Measurements from ENCODE around the gene TUBG1.

The TUBG1 gene

GRCh38 chr17:42609182-42609813 lies at the start of gene TUBG1, which contains the start of gene RETREG3:
Gene TUBG1, plus strand, starts transcription at chr17:42609683. Its CDS starts 55 bp downstream, at chr17:42609738.
Gene RETREG3, minus strand, starts transcription at chr17:42609374. Its CDS starts 50 bp downstream, at chr17:42609324.
- Mint-ChIP-seq H3K9me3 (no peaks in the 10 kb centered on the region), H3K4me3 (peak within 1 kb of the TSS; percentile 98 to 99), H3K4me1 (peaks cover 19 to 49% of the 10 kb centered on the region in 2 donors), H3K36me3 (peaks cover 27 to 38% of the 10 kb centered on the region in 2 donors), H3K27me3 (no peaks in the 10 kb centered on the region), H3K27ac (peak within 1 kb of the TSS; percentile 96)
- peak; percentile 99 for DNase-seq
- ATAC-seq (replicated peaks): peak; percentile 87 to 93

DNA sequence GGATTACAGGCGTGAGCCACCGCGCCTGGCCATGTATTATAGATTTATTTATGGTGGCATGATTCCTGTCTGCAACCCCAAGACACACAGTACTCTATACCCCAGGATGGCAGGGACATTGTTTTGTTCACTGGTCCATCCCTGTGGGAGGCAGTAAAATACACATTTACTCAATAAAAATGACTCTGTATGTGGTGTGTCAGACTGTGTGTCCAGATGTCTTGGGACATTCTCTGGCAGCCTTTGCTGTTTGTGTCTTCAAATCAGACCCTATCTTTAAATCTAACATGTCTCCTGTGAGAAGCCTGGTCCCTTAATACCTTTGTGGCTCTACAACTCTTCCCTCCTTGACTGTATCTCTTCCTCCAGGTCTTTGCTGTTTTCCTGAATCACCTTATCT lies 49.2 kb upstream of the TUBG1 start:
- H3K9me3 Mint-ChIP-seq: peaks cover 0 to 1% of the 10 kb centered on the region in 2 donors
- no peak for ATAC-seq (replicated peaks)
- H3K4me1 Mint-ChIP-seq: peaks cover 32 to 40% of the 10 kb centered on the region in 2 donors
- no peak for DNase-seq
- H3K27ac Mint-ChIP-seq: no peak overlapping the region
- peak overlapping the region in 1 of 2 donors; percentile 56 for H3K4me3 Mint-ChIP-seq
- no peaks in the 10 kb centered on the region for H3K27me3 Mint-ChIP-seq
- H3K36me3 Mint-ChIP-seq: peaks cover 22 to 32% of the 10 kb centered on the region in 2 donors

GRCh38 chr17:42561897-42562387 lies 47.5 kb upstream of the TUBG1 start, which contains the start of gene COASY:
Gene COASY, plus strand, starts transcription at chr17:42562148. Its CDS starts 475 bp downstream, at chr17:42562623.
- peak within 1 kb of the TSS; percentile 95 for H3K27ac Mint-ChIP-seq
- peak within 1 kb of the TSS; percentile 92 to 99 for H3K4me3 Mint-ChIP-seq
- H3K9me3 Mint-ChIP-seq: peaks cover 0 to 1% of the 10 kb centered on the region in 2 donors
- DNase-seq (peak; percentile 91), ATAC-seq (replicated peaks) (peak; percentile 78 to 81)
- H3K4me1 Mint-ChIP-seq: peaks cover 29 to 50% of the 10 kb centered on the region in 2 donors
- H3K36me3 Mint-ChIP-seq: peaks cover 27 to 37% of the 10 kb centered on the region in 2 donors
- H3K27me3 Mint-ChIP-seq: no peaks in the 10 kb centered on the region

DNA sequence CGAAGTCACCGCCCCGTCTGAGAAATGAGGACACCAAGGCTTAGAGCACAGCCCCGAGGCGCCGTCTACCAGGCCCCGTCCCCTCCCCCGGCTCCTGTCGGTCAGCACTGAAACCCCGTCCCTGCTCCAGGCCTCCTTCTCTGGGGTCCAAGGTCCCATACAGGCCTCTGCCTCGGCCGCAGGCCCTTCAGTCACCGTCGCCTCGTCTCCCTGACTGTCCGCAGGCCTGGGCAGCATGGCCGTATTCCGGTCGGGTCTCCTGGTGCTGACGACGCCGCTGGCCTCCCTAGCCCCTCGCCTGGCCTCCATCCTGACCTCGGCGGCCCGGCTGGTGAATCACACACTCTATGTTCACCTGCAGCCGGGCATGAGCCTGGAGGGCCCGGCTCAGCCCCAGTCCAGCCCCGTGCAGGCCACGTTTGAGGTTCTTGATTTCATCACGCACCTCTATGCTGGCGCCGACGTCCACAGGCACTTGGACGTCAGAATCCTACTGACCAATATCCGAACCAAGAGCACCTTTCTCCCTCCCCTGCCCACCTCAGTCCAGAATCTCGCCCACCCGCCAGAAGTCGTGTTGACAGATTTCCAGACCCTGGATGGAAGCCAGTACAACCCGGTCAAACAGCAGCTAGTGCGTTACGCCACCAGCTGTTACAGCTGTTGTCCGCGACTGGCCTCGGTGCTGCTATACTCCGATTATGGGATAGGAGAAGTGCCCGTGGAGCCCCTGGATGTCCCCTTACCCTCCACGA lies 46.9 kb upstream of the TUBG1 start:
- peaks cover 29 to 51% of the 10 kb centered on the region in 2 donors for H3K4me1 Mint-ChIP-seq
- DNase-seq (no peak), ATAC-seq (replicated peaks) (peak; percentile 6 to 17)
- H3K27ac Mint-ChIP-seq: peak overlapping the region; percentile 95
- H3K27me3 Mint-ChIP-seq: no peaks in the 10 kb centered on the region
- peak overlapping the region; percentile 92 to 99 for H3K4me3 Mint-ChIP-seq
- H3K9me3 Mint-ChIP-seq: peaks cover 0 to 1% of the 10 kb centered on the region in 2 donors
- H3K36me3 Mint-ChIP-seq: peaks cover 29 to 36% of the 10 kb centered on the region in 2 donors

DNA sequence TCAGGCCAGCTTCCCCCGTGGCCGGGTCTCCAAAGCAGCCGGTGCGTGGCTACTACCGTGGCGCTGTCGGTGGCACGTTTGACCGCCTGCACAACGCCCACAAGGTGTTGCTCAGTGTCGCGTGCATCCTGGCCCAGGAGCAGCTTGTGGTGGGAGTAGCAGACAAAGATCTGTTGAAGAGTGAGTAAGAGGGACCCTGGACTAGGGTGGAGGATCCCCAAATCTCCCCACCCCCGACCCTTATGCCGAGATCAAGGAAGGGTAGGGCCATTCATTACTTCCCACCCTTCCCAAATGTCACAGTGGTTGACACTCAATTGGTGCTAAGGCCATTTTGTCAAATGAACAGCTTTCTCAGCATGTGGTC lies 46.4 kb upstream of the TUBG1 start:
- no peak for DNase-seq
- peaks cover 33 to 40% of the 10 kb centered on the region in 2 donors for H3K36me3 Mint-ChIP-seq
- H3K4me3 Mint-ChIP-seq: peak overlapping the region; percentile 92 to 99
- no peaks in the 10 kb centered on the region for H3K27me3 Mint-ChIP-seq
- ATAC-seq (replicated peaks): no peak
- peak overlapping the region; percentile 95 for H3K27ac Mint-ChIP-seq
- H3K4me1 Mint-ChIP-seq: peaks cover 32 to 57% of the 10 kb centered on the region in 2 donors
- peaks cover 0 to 1% of the 10 kb centered on the region in 2 donors for H3K9me3 Mint-ChIP-seq

- Mint-ChIP-seq H3K4me1 (peaks cover 32 to 59% of the 10 kb centered on the region in 2 donors), H3K4me3 (peak overlapping the region; percentile 92 to 99), H3K9me3 (peaks cover 0 to 1% of the 10 kb centered on the region in 2 donors), H3K36me3 (peaks cover 33 to 41% of the 10 kb centered on the region in 2 donors), H3K27ac (peak overlapping the region; percentile 95), H3K27me3 (no peaks in the 10 kb centered on the region)
- DNase-seq (no peak), ATAC-seq (replicated peaks) (no peak)
Observed at GRCh38 chr17:42563543-42563942, 45.9 kb upstream of the TUBG1 start.

DNA sequence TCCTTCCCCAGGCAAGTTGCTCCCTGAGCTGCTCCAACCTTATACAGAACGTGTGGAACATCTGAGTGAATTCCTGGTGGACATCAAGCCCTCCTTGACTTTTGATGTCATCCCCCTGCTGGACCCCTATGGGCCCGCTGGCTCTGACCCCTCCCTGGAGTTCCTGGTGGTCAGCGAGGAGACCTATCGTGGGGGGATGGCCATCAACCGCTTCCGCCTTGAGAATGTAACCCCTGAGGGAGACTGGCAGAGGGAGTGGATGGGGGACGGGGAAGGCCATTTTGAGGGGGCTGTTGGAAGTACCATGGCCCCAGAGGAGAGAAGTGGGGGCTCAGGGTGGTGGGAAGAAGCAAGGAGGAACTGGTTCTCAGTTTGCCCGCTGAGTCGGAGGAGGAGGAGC lies 45.5 kb upstream of the TUBG1 start:
- H3K27ac Mint-ChIP-seq: peak overlapping the region; percentile 86
- ATAC-seq (replicated peaks): no peak
- H3K4me3 Mint-ChIP-seq: peak overlapping the region; percentile 92 to 99

DNA sequence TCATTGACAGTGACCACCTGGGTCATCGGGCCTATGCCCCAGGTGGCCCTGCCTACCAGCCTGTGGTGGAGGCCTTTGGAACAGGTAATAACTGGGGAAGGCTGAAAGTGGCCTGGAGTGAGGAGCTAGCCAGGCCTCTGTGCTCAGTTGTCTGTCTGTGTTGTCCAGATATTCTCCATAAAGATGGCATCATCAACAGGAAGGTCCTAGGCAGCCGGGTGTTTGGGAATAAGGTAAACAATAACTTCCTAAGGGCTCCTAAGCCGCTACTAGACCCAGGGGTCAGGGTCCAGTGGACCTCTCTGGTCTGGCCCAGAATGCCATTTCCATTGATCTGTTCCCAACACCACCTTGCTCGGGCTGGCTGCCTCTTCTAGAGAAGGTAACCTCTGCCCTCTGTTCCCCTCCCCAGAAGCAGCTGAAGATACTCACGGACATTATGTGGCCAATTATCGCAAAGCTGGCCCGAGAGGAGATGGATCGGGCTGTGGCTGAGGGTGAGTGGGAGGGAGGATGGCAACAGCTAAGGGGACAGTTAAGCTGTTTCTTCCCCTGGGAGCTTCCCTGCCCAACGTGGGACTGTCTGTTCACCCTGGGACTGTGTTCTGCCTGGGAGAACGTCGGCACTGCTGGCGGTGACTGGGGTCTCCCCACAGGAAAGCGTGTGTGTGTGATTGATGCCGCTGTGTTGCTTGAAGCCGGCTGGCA lies 44.5 kb upstream of the TUBG1 start:
- H3K9me3 Mint-ChIP-seq: peaks cover 0 to 1% of the 10 kb centered on the region in 2 donors
- ATAC-seq (replicated peaks) (no peak), DNase-seq (no peak)
- peak overlapping the region; percentile 51 for H3K27ac Mint-ChIP-seq
- no peak overlapping the region for H3K4me3 Mint-ChIP-seq
- H3K36me3 Mint-ChIP-seq: peaks cover 38 to 52% of the 10 kb centered on the region in 2 donors
- H3K27me3 Mint-ChIP-seq: no peaks in the 10 kb centered on the region
- H3K4me1 Mint-ChIP-seq: peaks cover 35 to 69% of the 10 kb centered on the region in 2 donors

More for the DNA sequence above, 45.5 kb upstream of the TUBG1 start:
- Mint-ChIP-seq H3K27me3 (no peaks in the 10 kb centered on the region), H3K36me3 (peaks cover 37 to 45% of the 10 kb centered on the region in 2 donors), H3K4me1 (peaks cover 35 to 63% of the 10 kb centered on the region in 2 donors), H3K9me3 (peaks cover 0 to 1% of the 10 kb centered on the region in 2 donors)
- no peak for DNase-seq

DNA sequence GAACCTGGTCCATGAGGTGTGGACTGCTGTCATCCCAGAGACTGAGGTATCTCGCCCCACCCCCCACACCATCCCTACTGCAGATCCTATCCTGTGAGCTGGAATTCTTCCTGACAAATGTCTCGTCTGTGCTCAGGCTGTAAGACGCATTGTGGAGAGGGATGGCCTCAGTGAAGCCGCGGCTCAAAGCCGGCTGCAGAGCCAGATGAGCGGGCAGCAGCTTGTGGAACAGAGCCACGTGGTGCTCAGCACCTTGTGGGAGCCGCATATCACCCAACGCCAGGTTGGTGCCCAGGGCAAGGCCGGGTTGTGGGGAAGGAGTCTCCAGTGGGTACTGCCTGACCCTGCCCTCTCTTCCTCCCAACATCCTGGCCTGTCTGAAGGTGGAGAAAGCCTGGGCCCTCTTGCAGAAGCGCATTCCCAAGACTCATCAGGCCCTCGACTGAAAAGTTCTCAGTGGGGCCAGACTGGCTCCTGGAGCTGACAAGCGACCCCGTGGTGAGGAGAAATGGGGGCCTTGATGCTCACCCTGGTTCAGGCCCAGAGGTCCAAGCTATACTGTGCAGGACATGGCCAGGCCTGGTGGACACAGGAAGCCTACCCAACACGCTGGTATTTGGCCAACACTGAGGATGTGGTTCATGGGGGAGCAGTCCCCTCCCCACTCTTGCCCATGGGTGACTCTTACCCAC lies 43.8 kb upstream of the TUBG1 start:
- Mint-ChIP-seq H3K9me3 (peaks cover 0 to 1% of the 10 kb centered on the region in 2 donors), H3K4me1 (peaks cover 35 to 69% of the 10 kb centered on the region in 2 donors), H3K4me3 (peak overlapping the region; percentile 97 to 98), H3K27ac (peak overlapping the region; percentile 98), H3K36me3 (peaks cover 38 to 55% of the 10 kb centered on the region in 2 donors), H3K27me3 (no peaks in the 10 kb centered on the region)
- ATAC-seq (replicated peaks) (no peak), DNase-seq (no peak)

- Mint-ChIP-seq H3K27ac (peak overlapping the region; percentile 98), H3K4me1 (peaks cover 35 to 73% of the 10 kb centered on the region in 2 donors), H3K36me3 (peaks cover 44 to 60% of the 10 kb centered on the region in 2 donors), H3K27me3 (no peaks in the 10 kb centered on the region), H3K4me3 (peak overlapping the region; percentile 97 to 98), H3K9me3 (peaks cover 0 to 1% of the 10 kb centered on the region in 2 donors)
- ATAC-seq (replicated peaks): no peak
- DNase-seq: no peak
Observed at GRCh38 chr17:42566215-42566882, 43.1 kb upstream of the TUBG1 start.

DNA sequence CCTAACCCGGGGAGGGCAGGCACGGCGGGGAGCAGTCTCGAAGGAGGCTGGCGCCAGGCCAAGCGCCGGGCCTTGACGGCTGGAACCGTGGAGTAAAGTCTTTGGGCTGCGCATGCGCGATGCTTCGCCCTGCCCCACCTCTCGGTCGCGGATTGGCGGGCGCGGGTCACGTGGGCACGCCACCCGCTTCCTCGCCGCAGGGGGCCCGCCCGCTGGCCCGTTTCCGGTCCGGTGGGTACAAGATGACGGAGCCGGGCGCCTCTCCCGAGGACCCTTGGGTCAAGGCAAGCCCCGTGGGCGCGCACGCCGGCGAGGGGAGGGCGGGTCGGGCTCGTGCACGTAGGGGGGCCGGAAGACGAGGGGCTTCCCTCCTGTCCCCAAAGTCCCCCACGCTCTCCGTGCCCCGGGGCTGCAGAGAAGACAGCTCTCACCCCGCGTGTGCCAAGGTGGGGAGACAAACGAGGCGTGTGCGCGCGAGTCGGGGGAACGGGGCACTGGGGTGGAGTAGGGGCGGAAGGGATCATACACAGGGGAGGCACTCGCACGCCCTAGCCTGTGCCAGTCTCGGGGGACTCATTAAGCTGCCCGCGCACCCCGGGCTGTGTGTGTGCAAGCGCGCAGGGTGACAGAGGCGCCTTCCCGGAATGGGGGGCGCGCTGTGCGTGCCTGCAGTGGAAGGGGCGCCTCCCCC lies 42.5 kb upstream of the TUBG1 start, which contains the start of gene MLX:
MLX (plus strand) TSS at position 218 of the 691 bp plus-strand sequence; CDS start at position 243, 25 bp downstream.
- H3K27me3 Mint-ChIP-seq: no peaks in the 10 kb centered on the region
- DNase-seq (peak; percentile 90), ATAC-seq (replicated peaks) (peak; percentile 82 to 84)
- peak within 1 kb of the TSS; percentile 97 to 98 for H3K4me3 Mint-ChIP-seq
- H3K27ac Mint-ChIP-seq: peak within 1 kb of the TSS; percentile 98
- H3K9me3 Mint-ChIP-seq: no peaks in the 10 kb centered on the region
- peaks cover 32 to 68% of the 10 kb centered on the region in 2 donors for H3K4me1 Mint-ChIP-seq
- H3K36me3 Mint-ChIP-seq: peaks cover 44 to 62% of the 10 kb centered on the region in 2 donors

GRCh38 chr17:42568341-42569111 lies 41.0 kb upstream of the TUBG1 start:
- no peaks in the 10 kb centered on the region for H3K27me3 Mint-ChIP-seq
- ATAC-seq (replicated peaks) (no peak), DNase-seq (no peak)
- peaks cover 31 to 54% of the 10 kb centered on the region in 2 donors for H3K4me1 Mint-ChIP-seq
- H3K9me3 Mint-ChIP-seq: no peaks in the 10 kb centered on the region
- peak overlapping the region; percentile 81 for H3K27ac Mint-ChIP-seq
- peak overlapping the region; percentile 97 to 98 for H3K4me3 Mint-ChIP-seq
- peaks cover 44 to 62% of the 10 kb centered on the region in 2 donors for H3K36me3 Mint-ChIP-seq

Measured in stimulated activated naive B cell treated with anti-CD40 and anti-IgM and Interleukin-4, amounts not matched to agents 10 μg/mL and 1 μg/mL and 100 μg/mL, for 72 hours (primary cell).